ENCODE measurements around the gene LIN9.
A peak's percentile ranks its signal among the peaks of the same experiment; 100 is the strongest.

Gene LIN9

GRCh38 chr1:226186124-226187018 is 122.6 kb downstream of the LIN9 start, which contains the start of gene ACBD3:
Gene ACBD3, minus strand, starts transcription at chr1:226186741. Its CDS starts 66 bp downstream, at chr1:226186675.
- Mint-ChIP-seq H3K27ac (peak within 1 kb of the TSS; percentile 98), H3K9me3 (no peaks in the 10 kb centered on the region), H3K4me1 (peaks cover 40% of the 10 kb centered on the region), H3K27me3 (ENCODE audit: low read depth, poor library complexity) (peaks cover 7% of the 10 kb centered on the region), H3K36me3 (ENCODE audit: low read depth) (peaks cover 17% of the 10 kb centered on the region), H3K4me3 (peak within 1 kb of the TSS; percentile 98)
- no peak for TF ChIP-seq CTCF (IDR thresholded peaks at IDR 0.05)
- DNase-seq, result peak; percentile 86

GRCh38 chr1:226185141-226186036 is 123.6 kb downstream of the LIN9 start:
- TF ChIP-seq CTCF (IDR thresholded peaks at IDR 0.05), result no peak
- H3K27ac Mint-ChIP-seq, result peak overlapping the region; percentile 98
- peaks cover 27% of the 10 kb centered on the region for H3K36me3 Mint-ChIP-seq (ENCODE audit: low read depth)
- H3K4me1 Mint-ChIP-seq, result peaks cover 41% of the 10 kb centered on the region
- H3K9me3 Mint-ChIP-seq, result no peaks in the 10 kb centered on the region
- H3K4me3 Mint-ChIP-seq, result peak overlapping the region; percentile 98
- DNase-seq, result no peak
- peaks cover 7% of the 10 kb centered on the region for H3K27me3 Mint-ChIP-seq (ENCODE audit: low read depth, poor library complexity)

DNA sequence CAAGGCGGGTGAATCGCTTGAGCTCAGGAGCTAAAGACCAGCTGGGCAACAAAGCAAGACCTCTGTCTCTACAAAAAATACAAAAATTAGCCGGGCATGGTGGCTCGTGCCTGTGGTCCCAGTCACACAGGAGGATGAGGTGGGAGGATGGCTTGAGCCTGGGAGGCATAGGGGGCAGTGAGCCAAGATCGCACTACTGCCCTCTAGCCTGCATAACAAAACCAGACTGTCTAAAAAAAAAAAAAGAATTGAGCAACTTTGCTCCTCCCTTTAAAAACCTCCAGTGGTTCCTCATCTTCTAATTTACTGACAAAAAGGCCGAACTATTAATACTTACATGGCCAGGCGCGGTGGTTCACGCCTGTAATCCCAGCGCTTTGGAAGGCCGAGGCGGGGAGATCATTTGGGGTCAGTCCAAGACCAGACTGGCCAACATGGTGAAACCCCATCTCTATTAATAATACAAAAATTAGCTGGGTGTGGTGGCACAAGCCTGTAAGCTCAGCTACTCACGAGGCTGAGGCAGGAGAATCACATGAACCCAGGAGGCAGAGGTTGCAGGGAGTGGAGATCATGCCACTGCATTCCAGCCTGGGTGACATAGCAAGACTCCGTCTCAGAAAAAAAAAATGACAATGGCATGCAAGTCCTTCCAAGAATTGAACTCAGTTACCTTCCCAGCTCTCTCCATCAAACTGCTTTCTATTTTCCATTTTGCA is 126.8 kb downstream of the LIN9 start:
- peaks cover 51% of the 10 kb centered on the region for H3K36me3 Mint-ChIP-seq (ENCODE audit: low read depth)
- peaks cover 3% of the 10 kb centered on the region for H3K27me3 Mint-ChIP-seq (ENCODE audit: low read depth, poor library complexity)
- TF ChIP-seq CTCF (IDR thresholded peaks at IDR 0.05), result no peak
- H3K9me3 Mint-ChIP-seq, result no peaks in the 10 kb centered on the region
- no peak overlapping the region for H3K4me3 Mint-ChIP-seq
- H3K27ac Mint-ChIP-seq, result peak overlapping the region; percentile 85
- peak; percentile 11 for DNase-seq
- peaks cover 38% of the 10 kb centered on the region for H3K4me1 Mint-ChIP-seq

All from nephron progenitor cell (in vitro differentiated cells).